Right lobe of liver (tissue), 6 donors: ENCODE measurements around the gene SV2C. TPM values are rescaled to one million over a fixed set of nuclear protein-coding genes. Genes with fewer than 3 reads are reported as not detected.

ENCODE experiments used
- ATAC-seq, 4 donors: fragments of 200-7000 bp; cut with Tn5 transposase; one replicate each; pipeline ENCODE4 v1.9.1; 2020; ENCODE audit warnings: mild to moderate bottlenecking in 4 of 4, moderate library complexity in 4 of 4
- DNase-seq, 3 donors: peaks; one replicate each; pipeline ENCODE4 v3.0.0-alpha.2; 2020
- H3K27ac ChIP-seq, 3 donors: fragments of 200-600 bp; one replicate each; pipeline ENCODE4 v1.8.0; 2022
- H3K27me3 ChIP-seq, 2 donors: fragments of 200-600 bp; one replicate each; pipeline ENCODE4 v1.8.0; 2022
- H3K36me3 ChIP-seq, 4 donors: fragments of 200-600 bp; sonication (generic) in 1 of 4; one replicate each; pipeline versions ENCODE4 v1.5.1 to v1.8.0; 2017 to 2022; ENCODE audit warnings: control low read depth in 1 of 4
- H3K4me1 ChIP-seq, 4 donors: fragments of 200-600 bp; sonication (generic) in 1 of 4; one replicate each; pipeline versions ENCODE4 v1.5.1 to v1.8.0; 2017 to 2022; ENCODE audit warnings: control low read depth in 1 of 4
- H3K4me3 ChIP-seq, 3 donors: fragments of 200-600 bp; one replicate each; pipeline ENCODE4 v1.8.0; 2022
- H3K9me3 ChIP-seq, 4 donors: fragments of 200-600 bp; sonication (generic) in 1 of 4; one replicate each; pipeline versions ENCODE4 v1.5.1 to v1.8.0; 2017 to 2022; ENCODE audit warnings: control low read depth in 1 of 4
- POLR2A ChIP-seq: fragments of 450-650 bp; IDR thresholded peaks from one replicate; pipeline ENCODE4 v1.6.1; 2017; ENCODE audit warnings: antibody characterized with exemption, mild to moderate bottlenecking
- WGBS: methylation state at CpG from one replicate; pipeline ENCODE4 v1.1.6; 2018; ENCODE audit warnings: low coverage, low lambda C conversion rate; ENCODE audit not compliant: insufficient coverage; ENCODE audit errors: missing lambda C conversion rate; 5-methylcytosine and 5-hydroxymethylcytosine counted together
- intact Hi-C, 2 donors: fragments of 100-400 bp; cut with DNase I; formaldehyde crosslinking; loops; one replicate each; pipeline versions ENCODE4 v1.11.2 to v1.14.1; 2022
- small RNA-seq, 2 experiments: library from RNA; depleted of rRNA; stranded (forward); fragments of <200 nt; gene quantifications; one replicate each; pipeline ENCODE3, GENCODE V24; 2016
- total RNA-seq, 6 experiments: library from RNA; depleted of rRNA in 2 of 6; stranded (reverse); fragments of >200 nt in 2 of 6; fragmentation: NEBNext Ultra II Directional in 3 of 6; extraction: Animal tissue kit (Norgen Biotek cat#: 25700) in 3 of 6; gene quantifications; one replicate each; pipeline versions ENCODE4 v1.1.0 to v1.2.4, GENCODE V29; 2016 to 2023
- TF ChIP-seq, protein P1 (sequence below), 4 donors: fragments of 200-600 bp in 3 of 4; fragments of 450-650 bp in 1 of 4; IDR thresholded peaks; one replicate each; pipeline versions ENCODE4 v1.5.1 to v1.8.0; 2016 to 2022; ENCODE audit warnings: antibody characterized with exemption in 4 of 4, mild to moderate bottlenecking in 2 of 4
- donor health status: DM: no; HTN: yes; CAD: no.
- donor health status: DM: no; HTN: no; CAD: no.
- donor health status: DM: no; HTN: no; CAD: no.
- donor health status: DM: no; HTN: yes; CAD: no.
- donor health status: DM: no; HTN: yes; CAD: no.

The SV2C gene
- total RNA-seq, 6 experiments from 2014 or later, result under 0.01 to 0.05 (median 0.01) TPM; not detected in 2

DNA sequence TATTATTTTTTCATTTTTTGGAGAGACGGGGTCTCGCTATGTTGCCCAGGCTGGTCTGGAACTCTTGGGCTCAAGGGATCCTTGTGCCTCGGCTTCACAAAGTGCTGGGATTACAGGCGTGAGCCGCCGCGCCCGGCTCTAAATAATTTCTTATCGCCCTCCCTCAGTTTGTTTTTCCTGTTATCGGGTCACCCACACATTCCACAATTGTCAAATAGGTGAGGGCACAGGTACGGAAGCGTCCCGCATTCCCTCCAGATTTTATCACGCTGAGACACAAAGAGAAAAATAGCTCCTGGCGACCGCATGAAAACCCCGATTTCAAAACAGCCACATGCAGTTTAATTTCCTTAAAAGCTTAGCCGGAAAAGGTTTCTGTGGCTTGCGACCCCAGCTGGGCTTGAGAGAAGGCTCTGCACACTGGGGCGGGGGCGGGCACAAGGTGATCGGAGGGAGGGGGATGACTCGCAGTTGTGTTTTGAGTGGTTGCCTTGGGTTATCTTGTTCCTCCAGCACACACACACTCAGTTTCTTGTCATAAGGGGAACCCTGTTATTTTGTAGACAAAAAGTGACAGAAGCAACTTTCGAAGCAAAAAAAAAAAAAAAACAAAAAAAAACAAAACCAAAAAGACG, 319.2 kb downstream of the SV2C start:
- Histone ChIP-seq H3K27me3 (no peaks in the 10 kb centered on the region), H3K9me3 (no peaks in the 10 kb centered on the region), H3K4me3 (peak overlapping the region; percentile 83 to 91 (median 89)), H3K36me3 (no peaks in the 10 kb centered on the region), H3K4me1 (peaks cover 0 to 34% (median 11%) of the 10 kb centered on the region in 4 donors), H3K27ac (peak overlapping the region; percentile 86 to 97 (median 96))
- TF ChIP-seq, protein P1, sequence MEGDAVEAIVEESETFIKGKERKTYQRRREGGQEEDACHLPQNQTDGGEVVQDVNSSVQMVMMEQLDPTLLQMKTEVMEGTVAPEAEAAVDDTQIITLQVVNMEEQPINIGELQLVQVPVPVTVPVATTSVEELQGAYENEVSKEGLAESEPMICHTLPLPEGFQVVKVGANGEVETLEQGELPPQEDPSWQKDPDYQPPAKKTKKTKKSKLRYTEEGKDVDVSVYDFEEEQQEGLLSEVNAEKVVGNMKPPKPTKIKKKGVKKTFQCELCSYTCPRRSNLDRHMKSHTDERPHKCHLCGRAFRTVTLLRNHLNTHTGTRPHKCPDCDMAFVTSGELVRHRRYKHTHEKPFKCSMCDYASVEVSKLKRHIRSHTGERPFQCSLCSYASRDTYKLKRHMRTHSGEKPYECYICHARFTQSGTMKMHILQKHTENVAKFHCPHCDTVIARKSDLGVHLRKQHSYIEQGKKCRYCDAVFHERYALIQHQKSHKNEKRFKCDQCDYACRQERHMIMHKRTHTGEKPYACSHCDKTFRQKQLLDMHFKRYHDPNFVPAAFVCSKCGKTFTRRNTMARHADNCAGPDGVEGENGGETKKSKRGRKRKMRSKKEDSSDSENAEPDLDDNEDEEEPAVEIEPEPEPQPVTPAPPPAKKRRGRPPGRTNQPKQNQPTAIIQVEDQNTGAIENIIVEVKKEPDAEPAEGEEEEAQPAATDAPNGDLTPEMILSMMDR (IDR thresholded peaks at IDR 0.05), result no peak
- TF ChIP-seq POLR2A, result no peak
- intact Hi-C loops, result loop anchor here (10.0 kb wide), 1 partner anchor 142 kb away; no protein-coding TSS in a partner anchor
- DNase-seq, result peak; percentile 56 to 71 (median 62)
- 0% methylated on average over 24 of the region's 25 CpGs for WGBS
- ATAC-seq, result peak; percentile 6 to 24 (median 12)

DNA sequence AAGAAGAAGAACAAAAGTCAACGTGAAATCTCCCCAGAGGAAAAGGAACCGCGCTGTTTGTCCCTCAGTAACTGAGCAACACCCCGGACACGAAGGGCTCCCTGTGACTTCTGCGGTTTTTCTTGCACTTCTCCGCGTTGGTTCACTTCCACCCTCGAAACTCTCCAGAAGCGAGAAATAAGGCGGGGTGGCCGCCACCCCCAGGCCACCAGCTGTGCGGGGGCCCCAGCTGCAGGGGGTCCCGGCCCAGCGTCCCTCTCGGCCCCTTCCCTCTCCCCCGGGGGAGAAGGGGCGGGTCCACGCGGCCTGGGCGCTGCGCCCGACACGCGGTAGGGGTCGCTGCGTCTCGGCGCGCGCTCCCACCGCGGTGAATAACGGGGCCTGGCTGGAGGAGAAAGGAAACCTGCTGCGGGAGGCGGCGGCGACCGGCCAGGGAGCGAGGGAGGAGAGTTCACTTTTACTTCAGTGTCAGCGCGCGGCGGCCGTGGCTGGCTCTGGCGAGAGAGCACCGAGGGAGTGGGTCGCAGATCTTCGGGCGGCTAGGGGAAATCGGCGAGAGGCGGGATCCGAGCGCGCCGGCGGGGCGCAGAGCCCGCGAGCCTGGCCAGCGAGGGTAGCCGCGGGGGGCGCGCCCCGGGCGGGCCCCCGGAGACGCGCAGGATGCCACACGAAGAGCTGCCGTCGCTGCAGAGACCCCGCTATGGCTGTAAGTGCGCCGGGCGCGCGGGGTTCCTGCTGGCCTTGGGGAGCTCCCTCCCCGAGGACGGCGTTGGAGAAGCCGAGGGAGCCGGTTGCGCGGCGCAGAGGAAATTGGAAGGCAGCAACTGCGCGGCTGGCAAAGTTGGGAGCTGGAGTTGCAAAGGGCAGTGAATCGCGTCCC, 319.9 kb downstream of the SV2C start, which contains the start of gene IQGAP2:
IQGAP2 (plus strand) TSS at position 400 of the 880 bp plus-strand sequence; CDS start at position 661, 261 bp downstream.
- TF ChIP-seq POLR2A, result peak; percentile 73
- TF ChIP-seq, protein P1 (IDR thresholded peaks at IDR 0.05), result peak; percentile 81 to 94 (median 84)
- peak within 1 kb of the TSS; percentile 83 to 91 (median 89) for H3K4me3 ChIP-seq
- no peaks in the 10 kb centered on the region for H3K36me3 ChIP-seq
- peaks cover 0 to 42% (median 11%) of the 10 kb centered on the region in 4 donors for H3K4me1 ChIP-seq
- intact Hi-C loops, result loop anchor here (10.0 kb wide), 1 partner anchor 142 kb away; no protein-coding TSS in a partner anchor
- ATAC-seq (peak; percentile 70 to 82 (median 74)), DNase-seq (peak; percentile 89 to 91 (median 89))
- peak within 1 kb of the TSS; percentile 86 to 97 (median 96) for H3K27ac ChIP-seq
- 0% methylated on average over 6 of the region's 92 CpGs for WGBS
- no peaks in the 10 kb centered on the region for H3K9me3 ChIP-seq
- no peaks in the 10 kb centered on the region for H3K27me3 ChIP-seq

Small RNA genes within 50 kb of the gene (small RNA-seq; reads per million reads assigned to genes)
- gene AC113404.2, result 0 reads per million in 2 experiments
- gene RNA5SP186, result 0 reads per million in 2 experiments
